ENCODE measurements around the gene PPP3R1.

- TF ChIP-seq POLR2A (IDR thresholded peaks at IDR 0.05) (no peak), CTCF (IDR thresholded peaks at IDR 0.05 in 8 of 11, conservative IDR thresholded peaks at IDR 0.05 in 3 of 11) (no peak), POLR2AphosphoS5 (IDR thresholded peaks at IDR 0.05) (no peak)
Measured at GRCh38 chr2:68294187-68294586, 41.9 kb upstream of the PPP3R1 start.

Measured in spleen (tissue), 7 donors.